HG03196 (cell line): ENCODE data around the gene IFRD1.

Experiments
- ATAC-seq: cut with Tn5 transposase; IDR thresholded peaks from one replicate; pipeline ENCODE4 v1.9.1; 2021; ENCODE audit not compliant: unreplicated experiment

IFRD1 gene

DNA sequence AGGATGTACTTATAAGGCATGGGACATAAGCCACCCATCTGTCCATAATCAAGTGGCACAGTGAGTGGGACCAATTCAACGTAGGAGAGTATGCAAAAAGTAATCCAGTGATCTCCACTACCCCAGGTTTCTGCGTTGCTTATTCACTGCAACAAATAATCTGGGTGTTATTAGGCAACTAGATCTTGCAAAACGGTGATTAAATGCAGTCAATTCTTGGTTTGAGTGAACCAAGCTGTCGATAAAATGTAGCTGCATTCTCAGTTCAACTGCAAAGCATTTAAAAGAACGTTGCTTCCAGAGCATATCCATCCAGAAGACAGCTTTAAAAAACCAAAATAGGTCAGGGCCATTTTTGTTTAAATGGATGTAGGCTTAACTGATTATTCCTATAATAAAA lies 35.5 kb downstream of the IFRD1 start:
- ATAC-seq: no peak

- ATAC-seq: no peak
Observed at GRCh38 chr7:112487457-112488263, 37.4 kb downstream of the IFRD1 start.

DNA sequence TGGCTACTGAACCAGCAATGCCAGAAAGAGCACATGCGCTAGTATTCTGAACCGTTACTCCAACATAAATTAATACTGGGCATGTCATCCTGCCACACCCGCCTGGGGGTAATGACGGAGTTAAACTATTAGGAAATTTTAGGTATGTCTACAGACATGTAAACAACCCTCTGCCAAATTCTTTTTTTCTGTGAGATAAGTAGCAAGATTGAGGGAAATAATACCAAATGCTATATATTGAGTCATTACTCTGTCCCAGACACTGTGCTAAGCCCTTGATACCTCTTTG lies 37.9 kb downstream of the IFRD1 start:
- no peak for ATAC-seq

DNA sequence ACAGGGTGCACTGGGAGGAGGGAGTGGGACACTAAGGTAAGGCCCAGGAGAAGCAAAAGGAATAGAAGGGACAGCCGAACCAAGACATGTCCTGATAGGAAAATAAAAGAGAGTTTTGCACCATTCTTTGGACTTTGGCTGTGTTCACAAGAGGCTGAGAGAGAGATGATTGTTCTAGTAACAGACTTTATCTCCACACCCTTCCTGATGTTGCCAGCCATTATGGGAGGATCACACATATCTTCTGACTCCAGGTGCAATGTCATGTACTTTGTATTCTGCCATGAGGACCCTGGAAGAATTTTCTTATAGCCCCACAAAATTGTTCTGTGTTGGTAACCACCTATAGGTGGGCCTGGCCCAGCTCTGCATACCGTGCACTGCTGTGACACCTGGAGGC lies 41.9 kb downstream of the IFRD1 start:
- no peak for ATAC-seq

DNA sequence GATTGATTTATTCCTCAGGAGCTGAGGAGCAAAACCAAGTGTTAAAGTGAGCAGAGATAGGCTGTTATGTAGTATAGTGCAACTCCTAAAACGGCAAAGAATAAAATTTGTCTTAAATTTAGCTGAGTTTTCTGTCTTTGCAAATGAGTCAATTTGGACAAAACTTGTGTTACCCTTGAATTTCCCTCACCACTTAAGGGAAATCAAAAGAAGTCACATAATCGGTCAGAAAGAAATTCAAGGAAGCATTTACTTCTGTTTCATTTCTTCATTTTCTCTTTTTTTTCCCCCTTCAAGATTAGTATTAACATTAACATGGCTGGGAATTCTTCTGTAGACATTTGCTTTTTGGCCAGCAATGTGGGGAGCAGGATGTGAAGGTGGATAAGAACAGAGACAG lies 44.4 kb downstream of the IFRD1 start:
- no peak for ATAC-seq

DNA sequence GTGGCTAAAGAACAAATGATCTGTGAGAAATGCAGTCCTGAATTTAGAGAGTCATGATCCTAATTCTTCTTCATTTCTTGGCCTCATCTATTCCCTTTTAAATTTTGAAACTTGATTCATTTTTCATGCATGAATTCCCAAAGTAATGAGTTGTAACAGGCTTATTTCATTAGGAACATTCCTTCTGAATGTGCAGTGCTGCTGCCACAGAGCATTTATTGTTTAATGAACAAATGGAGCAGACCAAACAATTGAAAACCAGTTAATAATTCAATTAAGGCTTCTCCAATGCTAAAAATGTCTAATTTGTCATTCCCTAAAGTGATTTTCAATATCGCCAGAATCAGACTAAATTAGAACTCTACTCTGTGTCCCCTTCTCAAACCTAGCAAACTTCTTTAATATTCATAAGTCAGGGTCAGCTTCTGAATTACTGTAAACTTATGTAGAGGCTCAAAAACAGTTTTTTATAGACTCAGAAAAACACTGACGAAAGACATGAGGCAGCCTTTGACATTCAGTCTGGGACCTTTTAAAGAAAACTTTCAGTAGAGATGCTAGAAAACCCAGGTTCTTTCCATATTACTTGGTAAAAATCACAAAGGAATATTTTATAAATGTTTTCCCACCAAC lies 45.0 kb downstream of the IFRD1 start:
- ATAC-seq: no peak

DNA sequence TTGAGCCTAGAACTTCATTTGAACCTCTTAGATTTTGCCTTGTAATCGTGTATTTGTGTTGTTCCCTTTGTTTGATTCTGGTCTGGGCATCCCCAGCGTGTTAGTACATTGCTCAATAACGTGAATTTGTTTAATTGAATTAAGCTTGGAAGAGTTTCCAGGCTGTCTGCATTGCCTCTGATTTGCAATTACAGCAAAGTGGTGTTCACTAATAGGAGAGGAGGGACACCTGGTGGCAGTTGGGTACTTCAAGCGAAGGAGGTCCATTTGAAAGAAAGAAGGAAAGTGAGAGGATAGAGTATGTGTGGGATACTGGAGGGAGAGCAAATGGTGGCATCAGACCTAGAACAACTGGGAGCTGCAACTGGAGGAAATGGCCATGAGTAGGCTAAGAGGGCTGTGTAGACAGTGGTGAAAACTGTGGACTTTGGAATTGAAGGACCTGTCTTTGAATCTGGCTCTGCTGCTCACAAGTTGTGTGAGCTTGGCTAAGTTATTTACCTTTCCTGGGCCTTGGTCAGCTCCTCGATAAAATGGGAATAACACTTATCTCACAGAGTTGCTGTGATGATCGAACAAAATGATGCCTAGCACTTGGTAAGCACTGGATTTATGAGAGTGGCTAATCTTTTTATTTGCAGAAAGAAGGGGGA lies 45.7 kb downstream of the IFRD1 start:
- no peak for ATAC-seq

DNA sequence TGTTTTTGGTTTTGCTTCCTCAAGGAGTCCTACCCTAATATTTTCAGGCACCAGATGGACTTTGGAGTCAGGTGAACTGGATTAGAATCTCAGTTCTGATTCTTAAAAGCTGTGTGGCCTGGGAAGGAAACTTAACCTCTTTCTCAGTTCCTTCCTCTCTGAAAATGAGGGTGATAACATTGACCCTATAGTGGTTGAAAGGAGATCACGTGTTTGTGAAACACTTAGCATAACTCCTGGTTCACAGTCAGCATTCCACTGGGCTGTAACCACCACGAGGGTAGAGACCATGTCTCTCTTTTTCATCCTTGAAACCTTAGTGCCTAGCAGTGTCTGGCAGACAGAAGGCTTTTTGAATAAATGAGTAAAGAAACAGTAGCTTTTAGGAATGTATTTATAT lies 47.2 kb downstream of the IFRD1 start:
- ATAC-seq: no peak

DNA sequence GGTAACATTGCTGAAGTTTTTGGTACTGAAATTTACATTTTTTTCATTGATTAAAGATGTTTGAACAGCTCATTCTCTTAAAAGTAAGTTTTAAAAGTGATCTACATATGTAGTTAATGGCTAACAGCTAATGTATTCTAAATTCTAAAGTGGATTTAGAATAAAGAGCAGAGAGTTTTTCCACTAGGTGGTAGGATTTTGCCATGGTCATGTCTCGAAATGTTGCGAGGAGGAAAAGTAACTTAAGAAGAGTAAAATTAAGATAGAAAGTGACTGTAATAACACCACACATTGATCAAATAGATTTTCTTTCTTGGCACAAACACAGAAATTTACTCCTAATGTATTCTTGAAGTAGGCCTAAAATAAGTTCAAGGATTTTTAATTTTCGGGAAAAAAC lies 50.4 kb downstream of the IFRD1 start:
- ATAC-seq: no peak

DNA sequence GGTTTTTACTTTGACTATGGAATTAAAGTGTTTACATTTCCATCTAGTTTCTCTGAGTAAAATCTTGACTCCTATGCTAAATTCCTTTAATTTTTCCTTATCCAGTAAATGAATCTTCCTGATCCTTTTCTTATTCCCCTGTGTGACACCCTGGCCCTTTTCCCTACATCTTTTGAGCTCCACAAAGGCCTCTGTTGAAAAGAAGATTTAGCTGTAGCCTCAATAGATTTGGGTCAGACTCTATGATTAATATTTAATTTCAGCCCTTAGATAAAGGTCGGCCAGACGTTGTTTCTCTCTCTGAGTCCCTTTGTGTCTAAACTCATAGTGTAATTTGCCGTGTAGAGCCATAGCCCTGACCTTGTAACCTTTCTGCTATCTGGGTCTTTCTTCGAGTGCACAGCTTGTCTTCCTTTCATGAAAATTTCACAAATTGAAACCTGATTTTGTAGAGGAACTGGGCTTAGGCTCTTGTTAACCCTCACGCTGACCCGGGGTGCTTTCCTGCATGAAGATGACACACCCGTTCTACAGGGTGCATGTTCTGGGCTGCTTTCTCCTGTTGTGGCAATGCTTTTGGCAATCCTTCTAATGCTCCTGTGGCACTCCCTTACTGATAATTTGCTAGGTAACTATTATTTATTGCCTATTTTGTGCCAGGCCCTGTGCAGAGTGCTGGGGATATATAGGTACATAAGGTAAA lies 51.7 kb downstream of the IFRD1 start:
- no peak for ATAC-seq

DNA sequence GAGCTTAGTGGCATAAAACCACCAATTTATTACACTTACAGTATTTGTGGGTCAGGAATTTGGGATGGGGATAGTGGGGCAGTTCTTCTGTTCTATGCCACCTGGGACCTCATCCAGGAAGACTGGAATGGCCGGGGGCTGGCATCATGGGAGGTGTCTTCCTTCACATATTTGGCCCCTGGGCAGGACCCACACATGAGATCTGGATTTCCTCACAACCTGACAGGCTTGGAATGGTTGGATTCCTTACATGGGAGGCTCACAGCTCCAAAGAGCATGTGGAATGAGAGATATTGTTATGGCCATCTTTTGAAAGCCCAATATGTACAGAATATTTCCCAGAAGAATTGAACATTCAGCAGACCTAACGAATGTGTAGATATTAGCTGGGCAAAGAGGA lies 52.4 kb downstream of the IFRD1 start:
- no peak for ATAC-seq

DNA sequence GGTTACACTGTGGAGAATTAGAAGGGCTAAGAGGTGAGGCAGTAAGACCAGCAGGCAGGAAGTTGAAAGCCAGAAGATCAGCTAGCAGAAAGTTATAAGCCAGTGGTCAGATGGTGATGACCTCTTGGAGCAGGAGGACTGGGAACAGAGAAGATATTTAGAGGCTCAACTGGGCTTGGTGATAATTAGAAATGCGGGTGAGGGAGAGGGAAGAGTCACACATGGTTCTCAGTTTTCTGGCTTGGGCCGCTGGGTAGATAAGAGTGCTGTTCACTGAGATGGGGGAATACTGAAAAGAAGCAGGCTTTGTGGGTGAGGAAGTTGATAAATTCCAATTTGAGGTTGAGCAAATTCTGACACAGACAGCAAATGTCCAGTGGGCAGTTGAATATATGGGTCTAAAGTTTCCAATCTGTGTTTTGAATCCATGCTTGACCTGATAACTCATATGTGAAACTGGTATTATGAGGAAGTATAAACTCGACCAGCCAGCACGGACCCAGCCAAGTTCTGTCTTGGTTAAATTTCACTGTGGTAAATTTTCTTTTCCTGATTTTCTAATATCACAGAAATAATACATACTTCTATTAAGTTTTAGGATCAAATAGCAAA lies 53.2 kb downstream of the IFRD1 start:
- ATAC-seq: no peak

GRCh38 chr7:112504093-112504695 lies 53.9 kb downstream of the IFRD1 start:
- no peak for ATAC-seq

DNA sequence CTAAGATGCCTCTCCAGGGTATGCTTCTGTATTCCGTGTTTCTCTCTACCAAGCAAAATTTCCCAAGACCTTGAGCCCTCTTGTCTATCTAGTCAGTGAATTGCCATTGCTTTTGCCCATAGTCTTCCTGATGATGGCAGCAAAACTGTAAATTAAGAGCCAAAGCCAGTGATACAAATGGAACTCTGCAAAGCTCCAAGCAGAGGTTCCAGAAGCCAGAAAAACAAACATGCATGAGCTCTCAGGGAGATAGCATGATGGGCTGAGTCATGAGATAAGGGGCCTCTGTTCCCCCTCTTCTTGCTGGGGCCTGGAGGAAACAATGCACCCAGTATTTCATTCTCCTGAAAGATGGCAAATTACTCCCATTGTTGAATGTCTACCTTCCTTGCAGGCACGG lies 55.2 kb downstream of the IFRD1 start:
- no peak for ATAC-seq

DNA sequence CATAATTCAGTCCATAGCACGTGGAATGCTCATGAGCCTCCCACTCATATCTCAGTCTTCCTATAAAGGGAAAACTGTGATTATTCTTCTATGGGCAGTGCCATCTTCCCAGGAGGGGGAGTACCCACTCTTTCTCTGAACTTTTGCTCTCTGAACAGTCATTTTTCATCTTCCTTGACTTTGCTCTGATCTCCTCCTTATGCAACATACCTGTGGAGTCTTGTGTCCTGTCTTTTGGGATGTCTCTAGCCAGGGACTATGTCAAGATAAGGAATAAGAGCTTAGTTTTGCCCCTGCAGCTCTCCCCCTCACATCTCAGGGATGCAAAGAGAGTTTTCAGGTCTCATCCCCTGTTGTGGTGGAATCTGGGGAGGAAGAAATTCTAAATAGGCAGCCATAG lies 58.1 kb downstream of the IFRD1 start:
- no peak for ATAC-seq

DNA sequence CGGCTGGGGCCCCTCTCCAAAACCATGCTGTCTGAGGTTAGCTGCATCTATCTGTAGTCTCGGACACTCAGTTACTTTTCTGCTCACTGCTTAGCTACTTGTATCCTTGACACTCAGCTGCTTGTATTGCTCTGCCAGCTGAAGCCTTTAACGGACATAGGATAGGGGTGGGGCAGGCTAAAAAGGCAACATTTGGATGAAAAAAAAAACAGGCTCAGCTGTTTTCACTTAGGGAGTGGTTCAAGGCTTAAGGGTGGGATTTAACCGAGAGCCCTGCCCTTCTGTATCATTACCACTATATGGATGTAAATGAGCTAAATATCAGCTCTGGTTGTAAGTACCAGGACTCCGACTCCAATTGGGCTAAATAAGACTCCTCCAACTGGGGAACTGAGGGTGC lies 59.1 kb downstream of the IFRD1 start:
- no peak for ATAC-seq

- peak; percentile 62 for ATAC-seq
Observed at GRCh38 chr7:112510001-112510742, 59.9 kb downstream of the IFRD1 start.

- no peak for ATAC-seq
Observed at GRCh38 chr7:112510743-112511110, 60.5 kb downstream of the IFRD1 start.

DNA sequence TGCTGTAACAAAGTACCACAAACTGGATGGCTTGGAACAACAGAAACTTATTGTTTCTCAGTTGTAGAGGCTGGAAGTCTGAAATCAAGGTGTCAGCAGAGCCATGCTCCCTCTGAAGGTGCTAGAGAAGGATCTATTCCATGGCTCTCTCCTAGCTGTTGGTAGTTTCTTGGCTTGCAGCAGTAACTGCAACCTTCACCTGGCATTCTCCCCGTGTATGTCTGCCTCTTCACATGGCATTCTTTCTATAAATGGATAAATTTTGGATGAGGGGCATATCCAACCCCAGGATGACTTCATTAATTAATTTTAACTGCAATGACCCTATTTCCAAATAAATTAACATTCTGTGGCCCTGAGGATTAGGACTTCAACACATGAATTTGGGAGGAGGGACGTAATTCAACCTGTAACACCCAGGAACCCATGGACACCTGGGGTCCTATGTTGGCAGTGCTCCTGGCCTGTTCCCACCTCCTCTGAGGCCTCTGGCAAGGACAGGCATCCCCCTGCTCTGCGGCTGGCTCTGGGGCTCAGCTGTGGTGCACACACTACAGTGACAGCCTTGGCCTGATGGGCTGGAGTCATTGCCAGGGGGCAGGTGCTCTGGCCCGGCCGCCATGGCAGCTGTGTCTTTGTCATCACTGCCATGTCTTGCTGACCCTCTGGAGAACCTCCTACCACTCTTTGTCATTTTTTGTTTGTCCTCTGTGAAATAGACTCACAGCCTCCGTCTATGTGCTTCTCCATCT lies 61.4 kb downstream of the IFRD1 start:
- ATAC-seq: no peak
